HG02938 (cell line): ENCODE measurements around the gene PFKL.

Experiments used
- ATAC-seq: cut with Tn5 transposase; IDR thresholded peaks from one replicate; pipeline ENCODE4 v1.9.1; 2021; ENCODE audit warnings: mild to moderate bottlenecking, moderate library complexity; ENCODE audit not compliant: unreplicated experiment

PFKL gene

DNA sequence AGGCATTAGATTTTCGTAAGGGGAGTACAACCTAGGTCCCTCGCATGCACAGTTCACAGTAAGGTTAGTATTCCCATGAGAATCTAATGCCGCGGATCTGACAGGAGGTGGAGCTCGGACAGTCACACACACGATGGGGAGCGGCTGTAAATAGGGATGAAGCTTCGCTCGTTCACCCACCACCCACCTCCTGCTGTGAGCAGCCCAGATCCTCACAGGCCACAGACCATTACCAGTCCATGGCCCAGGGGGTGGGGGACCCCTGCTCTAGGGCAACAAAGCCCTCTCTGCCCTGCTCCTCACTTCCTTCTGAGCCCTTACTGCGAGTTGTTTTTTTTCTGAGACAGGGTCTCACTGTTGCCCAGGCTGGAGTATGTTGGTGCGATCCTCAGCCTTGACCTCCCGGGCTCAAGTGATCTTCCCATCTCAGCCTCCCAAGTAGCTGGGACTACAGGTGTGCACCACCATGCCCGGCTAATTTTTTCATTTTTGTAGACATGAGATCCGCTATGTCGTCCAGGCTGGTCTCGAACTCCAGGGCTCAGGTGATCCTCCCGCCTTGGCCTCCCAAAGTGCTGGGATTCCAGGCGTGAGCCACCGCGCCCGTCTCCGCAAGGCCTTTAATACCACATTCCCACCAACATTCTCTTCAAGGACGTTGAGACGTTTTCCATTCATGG is 74.9 kb downstream of the PFKL start:
- no peak for ATAC-seq

- ATAC-seq, result no peak
Measured at GRCh38 chr21:44375281-44375651, 75.4 kb downstream of the PFKL start.

GRCh38 chr21:44375761-44376241 is 75.9 kb downstream of the PFKL start:
- ATAC-seq, result no peak

DNA sequence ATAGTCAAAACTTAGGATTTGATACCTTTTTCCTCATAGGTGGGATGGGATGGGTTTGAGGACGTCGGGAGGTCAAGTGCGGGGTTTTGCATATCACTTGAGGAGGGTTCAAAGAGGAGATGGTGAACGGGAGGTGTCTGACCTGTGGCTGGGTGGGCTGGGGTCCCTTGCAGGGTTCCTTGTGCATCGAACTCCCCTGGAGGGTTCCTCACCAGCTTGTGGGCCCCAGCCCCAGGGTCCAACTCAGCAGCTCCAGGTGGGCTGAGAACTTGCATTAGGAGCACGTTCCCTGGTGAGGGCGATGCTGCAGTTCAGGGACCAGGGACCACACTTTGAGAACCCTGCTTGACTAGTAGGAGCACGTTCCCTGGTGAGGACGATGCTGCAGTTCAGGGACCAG is 76.8 kb downstream of the PFKL start:
- ATAC-seq, result no peak
